H1 (cell line): ENCODE measurements around the gene UBD. TPM values are rescaled to one million over a fixed set of nuclear protein-coding genes. Genes with fewer than 3 reads are reported as not detected.

Experiments
- CHD7 ChIP-seq: fragments of 300-600 bp; sonication (generic); IDR thresholded peaks from 2 replicates; pipeline ENCODE4 v1.7.1; 2012; ENCODE audit warnings: low read length, moderate library complexity, mild to moderate bottlenecking, inconsistent platforms; ENCODE audit not compliant: insufficient replicate concordance
- CTBP2 ChIP-seq: IDR thresholded peaks from 2 replicates; pipeline ENCODE4 v1.7.0; 2011; ENCODE audit warnings: borderline replicate concordance, mild to moderate bottlenecking, moderate library complexity, mixed read lengths, low read length; ENCODE audit not compliant: insufficient read depth, insufficient read length
- EZH2 ChIP-seq: fragments of 200-600 bp; sonication (generic); IDR thresholded peaks from 2 replicates; pipeline ENCODE4 v1.7.1; 2012; ENCODE audit warnings: low read depth, mild to moderate bottlenecking, moderate library complexity, low read length, inconsistent platforms; ENCODE audit not compliant: severe bottlenecking
- NANOG ChIP-seq: IDR thresholded peaks from 2 replicates; pipeline ENCODE4 v1.6.1; 2011; ENCODE audit warnings: low read length, low read depth, mild to moderate bottlenecking, inconsistent platforms; ENCODE audit not compliant: insufficient read depth, poor library complexity, severe bottlenecking
- POLR2A ChIP-seq, 2 experiments: IDR thresholded peaks; 1 replicate in 1 of 2; 2 replicates in 1 of 2; pipeline ENCODE4 v1.6.1; 2011; ENCODE audit warnings: low read depth in 2 of 2, low read length in 2 of 2, mild to moderate bottlenecking in 2 of 2; ENCODE audit errors: control extremely low read depth in 1 of 2
- SUZ12 ChIP-seq: fragments of 200-600 bp; sonication (generic); IDR thresholded peaks from 2 replicates; pipeline ENCODE4 v1.6.1; 2012; ENCODE audit warnings: mild to moderate bottlenecking, inconsistent platforms, low read length, moderate library complexity, mixed read lengths
- polyA plus RNA-seq, 7 experiments: library from polyadenylated mRNA; depleted of rRNA in 3 of 7; stranded (reverse) in 5 of 7; unstranded in 2 of 7; fragments of >200 nt in 5 of 7; fragments of 200-250 nt in 2 of 7; gene quantifications; 1 replicate in 5 of 7; 2 replicates in 1 of 7; 4 replicates in 1 of 7; pipeline versions ENCODE4 v1.2.1 to v1.2.3, GENCODE V29; 2011 to 2013; ENCODE audit warnings: missing spikeins in 2 of 7, mixed read lengths in 2 of 7
- total RNA-seq: library from RNA; stranded (reverse); fragmentation: NEBNext Ultra II Directional; extraction: Animal tissue kit (Norgen Biotek cat#: 25700); gene quantifications from 2 replicates; pipeline ENCODE4 v1.2.1, GENCODE V29; 2021

The UBD gene
- total and polyA plus RNA-seq, 2 of the 8 experiments (the other 6 are each of a cell fraction or from before 2014, with no cell fraction given), result 0.23 TPM; not detected in 1

GRCh38 chr6:29521006-29521680, 38.4 kb downstream of the UBD start (continued):
- TF ChIP-seq CTBP2 (no peak), CHD7 (no peak), SUZ12 (no peak), POLR2A (IDR thresholded peaks at IDR 0.05; ENCODE audit: control extremely low read depth in 1 of 2, low read depth in 2 of 2, low read length in 2 of 2) (no peak), EZH2 (no peak), NANOG (no peak)
